ENCODE data around the gene ENPP6. TPM values are rescaled to one million over a fixed set of nuclear protein-coding genes. Genes with fewer than 3 reads are reported as not detected.

The ENPP6 gene
- total and polyA plus RNA-seq, 2 of the 13 experiments (the other 11 are each of a cell fraction or from before 2014, with no cell fraction given): not detected

GRCh38 chr4:184237612-184238011 is 19.9 kb upstream of the ENPP6 start:
- POLR2A ChIA-PET: no interaction called here
- no peak for ATAC-seq
- intact Hi-C loops (cut with micrococcal nuclease; ENCODE audit: unreplicated experiment): no loop called here
- FAIRE-seq: no peak
- no peak overlapping the region for H3K9ac ChIP-seq (ENCODE audit: insufficient read depth, low read depth, low read length)
- no peak overlapping the region for H3K4me2 ChIP-seq (ENCODE audit: low read depth, low read length)
- no peaks in the 10 kb centered on the region for H4K20me1 ChIP-seq (ENCODE audit: insufficient read depth, low read length)
- 4% methylated on average over 2 of the region's 2 CpGs for WGBS (ENCODE audit: low lambda C conversion rate)
- no peaks in the 10 kb centered on the region for H3K79me2 ChIP-seq (ENCODE audit: insufficient read depth, low read length)
- CTCF ChIA-PET (ENCODE audit: low intra/inter-chr PET ratio, low total read pairs): no interaction called here
- DNase-seq (ENCODE audit: low spot score): no peak
- no peak overlapping the region for H3K4me3 ChIP-seq (replicated peaks in 1 of 3; ENCODE audit: insufficient read depth in 1 of 3, low read depth in 2 of 3, low read length in 3 of 3)
- H2AFZ ChIP-seq (ENCODE audit: low read length): no peak overlapping the region
- H3K4me1 ChIP-seq (ENCODE audit: insufficient read depth, low read length): peaks cover 6% of the 10 kb centered on the region
- H3K9me3 ChIP-seq (ENCODE audit: low read length): no peaks in the 10 kb centered on the region
- TF ChIP-seq MIXL1 (CRISPR knock-in tag; IDR thresholded peaks at IDR 0.05) (no peak), ZNF646 (CRISPR knock-in tag; IDR thresholded peaks at IDR 0.05) (no peak), RFX5 (IDR thresholded peaks at IDR 0.05; ENCODE audit: low read depth, low read length) (no peak), CAMTA2 (CRISPR knock-in tag; IDR thresholded peaks at IDR 0.05; ENCODE audit: borderline replicate concordance) (no peak), SSRP1 (CRISPR knock-in tag; IDR thresholded peaks at IDR 0.05) (no peak), ZFP90 (CRISPR knock-in tag; IDR thresholded peaks at IDR 0.05; ENCODE audit: borderline replicate concordance) (no peak), IKZF4 (CRISPR knock-in tag; IDR thresholded peaks at IDR 0.05; ENCODE audit: borderline replicate concordance, low read depth, not compliant biosample characterization) (no peak), SNAI1 (CRISPR knock-in tag; IDR thresholded peaks at IDR 0.05; ENCODE audit: borderline replicate concordance) (no peak), HMG20A (CRISPR knock-in tag; IDR thresholded peaks at IDR 0.05; ENCODE audit: borderline replicate concordance) (no peak), ZNF567 (CRISPR knock-in tag; IDR thresholded peaks at IDR 0.05; ENCODE audit: borderline replicate concordance) (no peak), ZSCAN31 (CRISPR knock-in tag; IDR thresholded peaks at IDR 0.05; ENCODE audit: low read depth) (no peak), ZNF484 (CRISPR knock-in tag; IDR thresholded peaks at IDR 0.05; ENCODE audit: borderline replicate concordance, low read depth) (no peak), ZNF569 (CRISPR knock-in tag; IDR thresholded peaks at IDR 0.05; ENCODE audit: borderline replicate concordance) (no peak)
- 0 out of 5 replicates have a peak, but pooled peaks cover 0 to under 1% of the 10 kb centered on the region in 2 experiments for H3K27me3 ChIP-seq (ENCODE audit: control insufficient read depth in 1 of 2, insufficient read depth in 2 of 2, low read length in 2 of 2)
- no peak overlapping the region for H3K27ac ChIP-seq (ENCODE audit: extremely low read length, insufficient read depth, low read length)
- in situ Hi-C loops (cut with HindIII; ENCODE audit: extremely low pct_ligation_motif_present, low pct_unique_long_range_greater_than_20kb): no loop called here
- no peaks in the 10 kb centered on the region for H3K36me3 ChIP-seq (replicated peaks in 1 of 2; ENCODE audit: control insufficient read depth in 1 of 2, insufficient read depth in 2 of 2, low read length in 2 of 2)
- BruUV-seq (replicated peaks): no TSS peak

All from HepG2 (cell line).